Effector CD4-positive, alpha-beta T cell (primary cell): ENCODE measurements around the gene PRRX2.
"Not testable (repeated sequence)": the region's sequence is repeated elsewhere in the genome, so short reads cannot be mapped to it uniquely, and the experiment has no call there.

Experiments
- DNase-seq: peaks from one replicate; pipeline ENCODE4 v3.0.0-alpha.2; 2020

PRRX2 gene

GRCh38 chr9:129737479-129738274 is 72.2 kb downstream of the PRRX2 start:
- peak; percentile 82 for DNase-seq

DNA sequence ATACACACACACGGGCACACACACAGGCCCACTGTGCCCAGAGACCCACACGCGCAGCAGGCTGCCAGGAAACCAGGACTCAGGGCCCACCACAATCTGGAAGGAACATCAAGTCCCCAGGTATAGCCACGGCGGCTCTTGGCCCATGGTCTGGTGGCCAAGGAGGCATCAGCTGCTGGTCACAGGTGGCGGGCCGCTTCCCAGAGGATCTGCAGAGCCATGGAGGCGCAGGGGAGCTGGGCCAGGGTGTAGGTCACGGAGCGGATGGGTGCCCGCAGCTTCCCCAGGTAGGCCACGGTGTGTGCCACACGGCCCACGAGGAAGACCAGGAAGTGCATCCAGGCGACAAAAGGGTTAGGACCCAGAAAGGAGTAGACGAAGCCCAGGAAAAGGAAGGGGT is 74.0 kb downstream of the PRRX2 start:
- no peak for DNase-seq

- no peak for DNase-seq
Observed at GRCh38 chr9:129740174-129740573, 74.7 kb downstream of the PRRX2 start.

- DNase-seq: no peak
Observed at GRCh38 chr9:129740666-129741464, 75.4 kb downstream of the PRRX2 start.

DNA sequence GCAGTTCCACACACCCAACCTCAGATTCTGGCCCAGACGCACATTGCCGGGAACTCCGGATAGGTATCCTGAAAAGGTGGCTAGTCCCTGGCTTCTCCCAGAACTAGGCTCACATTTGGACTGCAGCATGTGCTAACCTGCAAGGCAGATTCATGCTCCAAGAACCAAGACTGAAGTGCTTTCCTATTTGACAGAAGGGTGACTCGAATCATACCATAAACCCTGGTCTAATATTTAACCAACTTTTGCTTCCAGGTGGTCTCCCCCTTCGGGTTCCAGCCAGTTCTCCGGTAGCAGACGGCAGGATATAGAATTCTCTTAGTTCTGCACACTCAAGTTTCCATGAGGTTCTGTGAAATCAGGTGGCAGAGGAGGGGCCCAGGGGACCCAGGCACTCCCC is 79.8 kb downstream of the PRRX2 start:
- no peak for DNase-seq

GRCh38 chr9:129746092-129746777 is 80.8 kb downstream of the PRRX2 start:
- no peak for DNase-seq

DNA sequence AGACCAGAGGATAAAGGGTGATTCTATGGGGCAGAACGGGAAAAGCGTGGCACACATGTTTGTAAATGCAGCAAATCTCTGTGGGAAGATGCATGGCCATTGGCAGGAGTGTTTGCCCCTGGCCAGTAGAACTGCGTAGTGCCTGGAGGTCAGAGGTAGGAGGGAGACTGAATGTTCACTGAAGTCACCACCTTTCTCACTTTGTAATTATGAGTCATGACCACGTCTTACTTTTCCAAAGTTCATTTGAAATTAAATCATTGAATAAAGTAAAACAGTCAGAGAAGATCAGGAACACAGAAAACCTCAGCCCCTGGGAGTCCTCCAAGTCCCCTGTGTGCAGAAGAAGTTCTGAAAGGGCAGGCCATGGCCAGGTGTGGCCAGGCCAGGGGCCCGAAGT is 82.8 kb downstream of the PRRX2 start:
- DNase-seq: no peak

- DNase-seq: not testable (repeated sequence)
Observed at GRCh38 chr9:129749052-129749451, 83.6 kb downstream of the PRRX2 start.

GRCh38 chr9:129749575-129749974 is 84.1 kb downstream of the PRRX2 start:
- DNase-seq: no peak

GRCh38 chr9:129750013-129750638 is 84.7 kb downstream of the PRRX2 start:
- DNase-seq: no peak

DNA sequence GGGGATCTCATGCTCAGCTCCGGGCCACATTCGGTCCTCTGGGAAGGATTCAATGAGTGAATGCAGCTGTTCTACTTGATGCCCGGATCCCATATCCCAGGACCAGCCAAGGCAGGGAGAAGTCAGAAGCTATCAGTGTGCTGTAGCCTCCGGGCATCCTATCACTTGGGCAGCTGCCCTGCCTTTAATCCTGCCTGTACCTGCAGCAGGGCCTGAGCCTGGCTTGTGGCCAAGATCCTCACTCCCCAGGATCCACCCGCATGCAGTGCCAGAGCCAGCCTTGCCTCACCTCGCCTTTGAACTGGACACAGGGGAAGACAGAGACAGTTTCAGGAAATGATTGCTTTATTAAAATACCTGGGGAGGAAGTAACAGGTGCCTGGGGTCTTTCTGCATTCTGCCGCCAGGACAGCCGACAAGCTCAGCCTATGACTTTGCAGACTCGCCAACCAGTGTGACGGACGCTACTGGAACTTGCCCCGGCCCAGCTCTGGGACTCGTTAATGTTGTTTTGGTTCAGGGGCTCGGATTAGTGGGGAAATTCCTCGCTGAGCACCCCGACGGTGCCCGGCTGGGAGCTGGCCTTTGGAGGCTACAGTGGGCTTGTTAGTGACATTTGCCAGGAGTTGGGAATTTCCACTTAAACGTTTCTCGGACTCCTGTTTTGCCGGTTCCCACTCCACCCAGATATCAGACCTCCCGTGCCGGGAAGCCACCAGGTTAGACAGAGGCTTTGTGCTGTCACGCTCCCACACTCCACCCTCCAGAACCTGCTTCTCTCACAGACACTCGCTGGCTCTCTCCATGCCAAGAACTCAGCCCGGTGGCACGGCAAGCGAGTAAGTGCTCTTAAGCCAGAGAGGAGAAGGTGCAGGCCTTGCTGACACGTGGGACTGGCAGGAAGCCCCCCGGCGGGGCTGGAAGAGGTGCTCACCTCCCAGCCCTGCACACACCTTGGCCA is 86.7 kb downstream of the PRRX2 start:
- DNase-seq: no peak

DNA sequence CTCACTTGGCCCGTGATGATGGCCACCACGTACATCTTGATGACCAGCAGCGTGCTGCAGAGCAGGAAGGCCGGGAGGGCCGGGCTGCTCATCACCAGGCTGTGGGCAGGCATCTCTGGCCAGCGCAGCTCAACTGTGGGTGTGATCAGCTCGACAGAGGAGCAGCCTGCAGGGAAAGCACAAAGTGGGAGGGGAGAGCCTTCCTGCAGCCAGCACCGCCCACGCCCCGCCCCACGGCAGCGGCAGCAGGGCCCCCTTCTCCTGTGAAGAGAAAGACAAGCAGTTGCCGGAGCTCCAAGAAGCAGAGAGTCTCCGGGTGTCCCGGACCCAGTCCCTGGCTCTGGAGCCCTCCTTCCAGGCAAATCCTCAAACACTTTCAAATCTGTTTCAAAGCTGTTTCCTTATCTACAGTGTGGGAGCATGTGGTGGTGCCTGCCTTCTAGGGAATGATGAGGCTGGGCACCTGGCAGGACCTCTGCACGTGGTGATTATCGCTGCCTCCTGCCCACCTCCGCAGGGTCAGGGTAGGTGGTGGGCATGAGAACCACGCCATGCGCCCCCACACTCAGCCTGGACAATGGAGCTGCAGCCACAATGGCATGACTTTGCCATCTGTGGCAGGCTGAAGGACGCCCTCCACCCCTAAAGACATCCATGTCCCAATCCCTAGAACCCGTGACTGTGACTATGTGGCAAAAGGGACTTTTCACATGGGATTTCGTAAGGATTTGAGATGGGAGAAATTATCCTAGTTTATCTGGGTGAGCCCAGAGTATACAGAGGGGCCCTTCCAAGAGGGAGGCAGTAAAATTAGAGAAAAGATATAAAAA is 87.7 kb downstream of the PRRX2 start, which contains the start of gene PTGES:
Gene PTGES, minus strand, starts transcription at position 143 of the 830 bp plus-strand sequence. Its CDS starts 30 bp downstream, at position 113.
- DNase-seq: no peak

DNA sequence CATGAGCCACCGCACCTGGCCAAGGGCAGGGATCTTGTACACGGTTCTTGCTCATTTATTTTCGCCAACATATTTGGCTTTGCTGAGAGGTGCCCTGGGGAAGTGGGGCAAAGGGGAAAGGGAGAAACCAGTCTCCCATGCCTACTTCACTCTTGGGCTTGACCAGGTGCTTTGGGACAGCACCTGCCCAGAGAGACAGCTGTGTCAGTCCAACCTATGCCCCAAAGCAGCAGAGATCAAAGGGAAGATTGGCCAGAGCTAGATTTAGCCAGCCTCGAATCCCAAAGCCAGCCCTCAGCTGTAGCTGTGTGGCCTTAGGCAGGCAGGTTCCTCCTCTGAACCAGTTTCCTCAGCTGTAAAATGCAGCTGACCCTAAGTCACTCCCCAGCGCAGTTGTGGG is 89.7 kb downstream of the PRRX2 start:
- no peak for DNase-seq

DNA sequence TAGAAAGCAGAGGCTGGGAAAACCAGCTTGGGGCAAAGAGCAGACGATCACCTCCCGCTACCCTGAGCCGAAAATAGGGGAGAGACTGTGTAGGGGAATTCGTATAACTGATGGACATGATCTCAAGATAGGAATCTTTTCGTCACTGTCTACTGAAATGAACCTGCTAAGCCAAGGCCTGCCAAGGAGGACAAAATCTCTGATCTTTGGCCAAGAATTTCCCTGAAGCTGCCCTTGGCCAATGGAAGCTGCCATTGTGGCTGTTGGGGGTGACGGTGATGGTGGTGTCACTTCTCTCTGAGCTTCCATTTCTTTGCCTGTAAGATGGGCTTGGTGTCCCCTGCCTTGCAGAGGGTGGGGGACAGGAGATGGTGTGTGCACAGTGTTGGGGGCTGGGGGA is 90.7 kb downstream of the PRRX2 start:
- no peak for DNase-seq

- DNase-seq: no peak
Observed at GRCh38 chr9:129757045-129757444, 91.6 kb downstream of the PRRX2 start.

GRCh38 chr9:129759319-129759718 is 93.9 kb downstream of the PRRX2 start:
- no peak for DNase-seq

DNA sequence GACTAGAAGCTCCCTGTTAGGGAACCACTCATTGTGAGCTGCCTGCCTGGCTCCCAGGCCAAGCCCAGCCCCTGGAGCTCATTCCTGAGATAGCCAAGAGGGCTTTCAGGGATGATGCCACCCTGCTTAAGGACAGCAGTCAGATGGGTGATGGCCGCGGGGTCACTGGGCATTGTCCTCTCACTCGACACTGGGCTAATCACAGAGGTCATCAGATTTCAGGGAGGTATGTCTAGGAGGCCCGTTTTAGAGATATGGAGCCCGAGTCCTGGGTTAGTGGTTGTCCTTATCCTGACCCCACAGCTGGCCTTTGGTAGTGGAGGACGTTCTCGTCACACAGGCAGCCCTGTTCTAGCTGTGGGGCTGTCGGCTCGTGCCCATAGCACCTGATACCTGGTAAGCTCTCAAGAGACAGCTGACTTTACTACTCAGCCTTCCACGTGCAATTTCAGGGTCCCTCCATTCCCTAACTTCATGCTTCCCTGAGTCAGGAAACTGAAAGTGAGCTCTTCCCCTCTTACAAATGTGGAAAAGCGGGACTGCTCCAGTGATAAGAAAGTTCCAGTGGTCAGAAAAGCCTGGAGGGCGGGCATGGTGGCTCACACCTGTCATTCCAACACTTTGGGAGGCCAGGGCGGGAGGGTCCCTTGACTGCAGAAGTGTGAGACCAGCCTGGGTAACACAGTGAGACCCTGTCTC is 94.5 kb downstream of the PRRX2 start:
- no peak for DNase-seq

GRCh38 chr9:129760784-129761183 is 95.3 kb downstream of the PRRX2 start:
- not testable (repeated sequence) for DNase-seq

DNA sequence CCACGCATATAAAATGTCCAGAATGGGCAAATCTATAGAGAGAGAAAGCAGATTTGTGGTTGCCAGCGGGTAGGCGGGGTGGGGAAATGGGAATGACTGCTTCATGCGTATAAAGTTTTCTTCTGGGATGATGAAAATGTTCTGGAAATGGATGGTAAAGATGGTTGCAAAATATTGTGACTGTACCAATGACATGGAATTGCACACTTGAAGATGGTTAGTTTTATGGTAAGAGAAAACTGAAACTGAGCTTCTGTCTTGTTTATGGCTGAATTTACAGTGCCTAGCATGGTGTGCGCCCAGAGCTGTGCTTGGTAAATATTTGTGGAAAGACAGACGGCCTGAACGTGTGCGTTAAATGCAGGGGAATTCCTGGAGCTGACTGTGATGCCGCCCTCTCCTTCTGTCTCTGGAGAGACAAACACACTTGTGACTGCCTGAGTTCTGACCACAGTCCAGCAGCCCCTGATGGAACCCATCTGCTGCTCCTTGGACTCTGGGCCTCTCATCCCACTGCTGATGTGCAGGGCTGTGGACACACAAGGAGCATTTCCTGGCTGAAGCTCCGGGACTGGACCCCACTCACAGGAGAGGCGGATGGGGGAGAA is 96.0 kb downstream of the PRRX2 start:
- no peak for DNase-seq
